HUES6 (cell line): ENCODE measurements around the gene TJP3.
A peak's percentile ranks its signal among the peaks of the same experiment; 100 is the strongest.

Experiments
- H3K27ac ChIP-seq: 2 replicates; pipeline ENCODE4 v1.7.0; 2013; ENCODE audit warnings: low read depth, mild to moderate bottlenecking, low read length, inconsistent platforms
- H3K27me3 ChIP-seq: 2 replicates; pipeline ENCODE4 v1.6.1; 2013; ENCODE audit warnings: low read length; ENCODE audit not compliant: control insufficient read depth, insufficient read depth
- H3K36me3 ChIP-seq: 2 replicates; pipeline ENCODE4 v1.6.1; 2013; ENCODE audit warnings: low read length; ENCODE audit not compliant: control insufficient read depth, insufficient read depth
- H3K4me1 ChIP-seq: 2 replicates; pipeline ENCODE4 v1.6.1; 2013; ENCODE audit warnings: low read length; ENCODE audit not compliant: control insufficient read depth, insufficient read depth
- H3K4me3 ChIP-seq: 2 replicates; pipeline ENCODE4 v1.5.1; 2013; ENCODE audit warnings: low read depth, low read length
- H3K9ac ChIP-seq: one replicate; pipeline ENCODE4 v1.6.1; 2013; ENCODE audit warnings: mild to moderate bottlenecking, low read length
- H3K9me3 ChIP-seq: 2 replicates; pipeline ENCODE4 v1.6.1; 2013; ENCODE audit warnings: low read depth, low read length; ENCODE audit not compliant: control insufficient read depth, insufficient read depth

The TJP3 gene

DNA sequence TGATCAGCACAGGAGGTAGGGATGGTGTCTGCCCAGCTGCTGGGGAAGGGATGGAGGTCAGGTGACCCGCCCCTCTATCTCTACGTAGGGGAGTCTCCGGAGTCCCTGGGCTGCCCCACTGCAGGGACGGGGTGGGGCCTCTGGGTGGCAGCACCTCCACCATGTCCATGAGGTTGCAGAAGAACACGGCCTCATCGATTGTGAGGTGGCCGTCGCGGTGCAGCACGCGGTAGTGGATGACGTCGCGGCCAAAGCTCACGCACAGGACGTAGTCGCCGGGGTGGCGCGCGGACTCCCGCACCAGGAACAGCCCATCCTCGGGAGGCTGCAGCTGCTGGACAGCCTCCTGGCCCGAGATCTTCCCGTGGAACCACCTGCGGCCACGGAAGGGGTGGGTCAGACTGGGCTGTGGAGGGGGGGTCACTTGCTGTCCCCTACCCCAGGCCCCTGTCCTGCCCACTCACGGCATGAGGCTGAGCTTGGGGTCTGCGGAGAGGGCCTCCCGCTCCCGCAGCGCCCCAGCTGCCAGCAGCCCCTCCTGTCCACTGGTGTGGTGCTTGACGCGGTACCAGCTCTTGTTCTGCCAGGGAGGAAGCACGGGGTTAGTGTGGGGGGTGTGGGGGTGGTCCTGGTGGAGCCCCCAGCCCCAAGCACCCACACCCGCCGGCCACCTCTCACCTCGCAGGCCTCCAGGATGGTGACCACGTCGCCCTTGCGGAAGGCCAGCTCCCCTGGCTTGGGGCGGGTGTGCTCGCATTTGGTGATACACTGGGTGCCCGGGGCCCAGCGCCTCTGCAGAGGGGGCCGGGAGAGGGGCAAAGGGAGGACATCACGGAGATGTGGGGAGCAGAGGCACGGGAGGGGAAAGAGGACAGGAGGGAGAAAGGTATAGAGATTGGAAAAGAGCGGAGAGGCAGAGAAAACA lies 75.7 kb downstream of the TJP3 start:
- peaks cover 8% of the 10 kb centered on the region; the same call in 1 of the 2 replicates for H3K36me3 ChIP-seq
- peaks cover 22% of the 10 kb centered on the region for H3K9me3 ChIP-seq
- H3K4me1 ChIP-seq = peaks cover 9% of the 10 kb centered on the region; the same call in 1 of the 2 replicates
- peaks cover 34% of the 10 kb centered on the region for H3K27me3 ChIP-seq
- no peak overlapping the region for H3K9ac ChIP-seq
- H3K27ac ChIP-seq = no peak overlapping the region
- H3K4me3 ChIP-seq = no peak overlapping the region

DNA sequence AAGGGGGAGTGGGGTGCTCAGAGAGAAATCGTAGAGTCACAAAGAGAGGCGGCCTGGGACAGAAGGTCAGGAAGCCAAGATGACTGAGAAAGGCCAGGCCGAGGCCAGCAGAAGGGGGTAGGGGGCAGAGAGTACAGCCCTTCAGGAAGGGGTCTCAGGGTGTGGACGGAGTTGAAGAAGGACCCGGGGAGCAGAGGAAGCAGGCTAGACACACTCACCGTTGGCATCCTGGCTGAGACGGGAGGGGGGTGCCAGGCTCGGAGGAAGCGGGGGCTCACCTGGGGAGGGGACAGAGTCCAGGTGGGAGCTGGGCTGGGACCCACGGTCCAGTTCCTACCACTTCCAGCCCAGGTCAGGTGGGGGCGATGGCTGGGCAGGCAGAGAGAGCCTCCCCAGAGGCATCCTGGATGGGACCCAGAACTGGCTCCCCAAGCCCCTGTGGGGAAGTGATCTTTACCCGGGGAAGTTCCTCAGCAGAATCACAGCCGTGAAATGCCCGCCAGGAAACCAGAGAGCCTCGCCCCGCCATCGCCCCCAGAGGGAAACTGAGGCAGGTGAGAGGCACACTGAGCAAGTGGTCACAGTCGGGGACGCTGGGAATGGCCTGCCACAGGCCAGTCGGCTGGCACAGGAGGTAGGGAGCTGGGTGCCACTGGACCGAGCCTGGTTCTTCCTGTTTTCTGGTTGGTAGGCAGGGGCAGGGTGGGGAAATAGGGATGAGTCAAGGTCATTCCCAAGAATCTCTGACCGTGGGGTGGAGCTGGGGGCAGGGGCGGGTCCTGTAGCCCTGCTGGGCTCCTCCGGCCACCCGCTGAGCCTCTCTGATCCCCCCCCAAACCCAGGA lies 76.6 kb downstream of the TJP3 start:
- H3K9me3 ChIP-seq = peaks cover 22% of the 10 kb centered on the region
- H3K4me1 ChIP-seq = peaks cover 9% of the 10 kb centered on the region; the same call in 1 of the 2 replicates
- peak overlapping the region; percentile 71 for H3K4me3 ChIP-seq
- peaks cover 34% of the 10 kb centered on the region for H3K27me3 ChIP-seq
- H3K27ac ChIP-seq = no peak overlapping the region
- peaks cover 8% of the 10 kb centered on the region; the same call in 1 of the 2 replicates for H3K36me3 ChIP-seq
- no peak overlapping the region for H3K9ac ChIP-seq

DNA sequence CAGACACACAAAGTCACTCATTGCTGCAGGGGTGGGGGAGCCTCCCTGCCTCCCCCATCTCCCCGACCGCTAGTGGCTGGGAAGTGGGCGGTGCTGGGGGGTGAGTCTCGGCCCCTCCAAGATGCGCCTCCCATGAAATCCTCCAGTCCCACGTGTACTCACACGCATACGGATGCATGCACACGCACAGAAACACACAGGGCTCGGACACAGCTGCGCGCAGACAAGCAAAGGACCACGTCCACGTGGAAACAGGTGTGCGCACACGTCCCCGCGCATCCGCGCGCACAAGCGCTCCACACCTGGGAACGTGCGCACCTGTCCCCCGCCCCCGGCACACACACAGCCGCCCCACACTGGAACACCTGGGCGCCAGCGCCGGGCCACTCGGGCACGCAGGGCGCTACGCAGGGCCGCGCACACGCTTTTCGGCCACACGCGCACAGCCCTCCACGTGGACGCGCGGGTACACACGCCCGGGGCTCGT lies 77.3 kb downstream of the TJP3 start:
- peaks cover 40% of the 10 kb centered on the region for H3K27me3 ChIP-seq
- peaks cover 22% of the 10 kb centered on the region for H3K9me3 ChIP-seq
- peaks cover 9% of the 10 kb centered on the region; the same call in 1 of the 2 replicates for H3K4me1 ChIP-seq
- peak overlapping the region; percentile 71 for H3K4me3 ChIP-seq
- peaks cover 8% of the 10 kb centered on the region; the same call in 1 of the 2 replicates for H3K36me3 ChIP-seq
- H3K9ac ChIP-seq = peak overlapping the region; percentile 65
- no peak overlapping the region for H3K27ac ChIP-seq

- Histone ChIP-seq H3K9ac (peak within 1 kb of the TSS; percentile 65), H3K4me1 (peaks cover 9% of the 10 kb centered on the region; the same call in 1 of the 2 replicates), H3K4me3 (peak within 1 kb of the TSS; percentile 71), H3K27me3 (peaks cover 45% of the 10 kb centered on the region), H3K9me3 (peaks cover 15% of the 10 kb centered on the region), H3K27ac (no peak within 1 kb of the TSS), H3K36me3 (peaks cover 8% of the 10 kb centered on the region; the same call in 1 of the 2 replicates)
These were observed 78.0 kb downstream of the TJP3 start, which contains the start of gene MATK for GRCh38 chr19:3785938-3786824. Gene MATK (minus strand): TSS chr19:3786381. CDS start chr19:3785135, 1,246 bp downstream.

- H3K9me3 ChIP-seq = no peaks in the 10 kb centered on the region
- H3K9ac ChIP-seq = no peak overlapping the region
- H3K4me1 ChIP-seq = peaks cover 9% of the 10 kb centered on the region; the same call in 1 of the 2 replicates
- H3K4me3 ChIP-seq = no peak overlapping the region
- H3K27ac ChIP-seq = no peak overlapping the region
- H3K36me3 ChIP-seq = no peaks in the 10 kb centered on the region
- H3K27me3 ChIP-seq = peaks cover 38% of the 10 kb centered on the region
These were observed 81.0 kb downstream of the TJP3 start for GRCh38 chr19:3788996-3789778.

- H3K27me3 ChIP-seq = peaks cover 27% of the 10 kb centered on the region
These were observed 82.1 kb downstream of the TJP3 start for GRCh38 chr19:3790209-3790734.

DNA sequence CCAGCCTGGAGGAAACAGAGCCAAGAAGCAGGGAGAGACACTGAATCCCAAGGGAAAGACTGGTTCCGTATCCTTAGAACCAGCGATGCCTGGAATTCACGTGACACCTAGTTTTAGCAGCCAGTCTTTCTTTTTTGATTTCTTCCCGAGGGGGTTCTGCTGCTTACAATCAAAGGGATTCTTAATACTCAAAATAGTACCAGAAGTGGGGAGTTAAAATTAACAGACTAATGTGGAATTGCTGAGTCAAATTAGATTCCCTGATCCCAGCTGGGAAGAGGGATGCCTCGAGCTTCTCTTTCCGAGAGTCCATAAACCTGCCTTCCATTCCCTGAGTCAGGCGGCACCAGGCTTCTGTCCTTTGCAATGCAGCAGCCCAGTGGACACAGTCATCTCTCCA lies 82.8 kb downstream of the TJP3 start:
- no peak overlapping the region for H3K4me3 ChIP-seq
- no peaks in the 10 kb centered on the region for H3K4me1 ChIP-seq
- H3K9ac ChIP-seq = no peak overlapping the region
- no peaks in the 10 kb centered on the region for H3K9me3 ChIP-seq
- H3K27ac ChIP-seq = no peak overlapping the region
- peaks cover 21% of the 10 kb centered on the region; the same call in 1 of the 2 replicates for H3K27me3 ChIP-seq
- H3K36me3 ChIP-seq = no peaks in the 10 kb centered on the region

More at GRCh38 chr19:3790209-3790734, 82.1 kb downstream of the TJP3 start:
- no peaks in the 10 kb centered on the region for H3K9me3 ChIP-seq
- no peaks in the 10 kb centered on the region for H3K4me1 ChIP-seq
- no peaks in the 10 kb centered on the region for H3K36me3 ChIP-seq
- no peak overlapping the region for H3K27ac ChIP-seq
- no peak overlapping the region for H3K9ac ChIP-seq
- H3K4me3 ChIP-seq = no peak overlapping the region

DNA sequence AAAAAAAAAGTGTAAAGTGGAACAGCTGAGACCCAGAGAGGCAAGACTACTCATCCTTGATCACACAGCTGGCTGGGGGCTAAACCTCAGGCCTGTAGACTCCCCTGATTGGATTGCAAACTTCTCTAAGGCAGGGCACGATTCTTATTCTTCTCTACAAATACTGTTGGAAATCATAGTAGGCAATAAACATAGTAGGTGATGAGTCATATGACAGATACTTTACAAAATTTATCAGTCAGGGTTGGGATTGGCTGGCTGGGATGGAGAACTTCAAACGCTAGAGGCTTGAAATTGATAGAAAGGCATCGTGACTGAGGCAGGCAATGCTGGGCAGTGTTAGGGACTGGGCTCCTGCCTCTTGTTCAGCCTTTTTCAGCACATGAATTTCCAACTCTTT lies 83.9 kb downstream of the TJP3 start:
- peaks cover 6% of the 10 kb centered on the region for H3K9me3 ChIP-seq
- H3K9ac ChIP-seq = no peak overlapping the region
- peaks cover 11% of the 10 kb centered on the region; the same call in 1 of the 2 replicates for H3K27me3 ChIP-seq

DNA sequence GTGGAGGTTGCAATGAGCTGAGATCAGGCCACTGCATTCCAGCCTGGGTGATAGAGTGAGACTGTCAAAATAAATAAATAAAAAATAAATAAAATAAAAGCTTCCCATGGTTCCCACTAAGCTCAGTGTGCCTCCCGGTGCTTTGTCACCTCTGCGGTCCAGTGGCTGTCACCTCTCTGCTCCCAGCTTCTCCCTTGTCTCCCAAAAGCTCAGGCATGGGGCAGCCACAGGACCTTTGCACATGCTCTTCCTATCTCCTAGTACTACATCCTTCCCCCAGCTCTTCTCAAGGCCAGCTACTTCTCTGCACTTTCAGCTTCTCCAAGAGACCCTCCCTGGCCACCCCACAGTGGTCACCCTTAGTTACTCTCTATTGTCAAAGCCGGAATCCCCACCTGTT lies 85.6 kb downstream of the TJP3 start:
- H3K27me3 ChIP-seq = peaks cover 11% of the 10 kb centered on the region; the same call in 1 of the 2 replicates
- no peak overlapping the region for H3K4me3 ChIP-seq
- H3K4me1 ChIP-seq = no peaks in the 10 kb centered on the region
- H3K9ac ChIP-seq = no peak overlapping the region
- no peak overlapping the region for H3K27ac ChIP-seq
- H3K9me3 ChIP-seq = peaks cover 6% of the 10 kb centered on the region
- H3K36me3 ChIP-seq = no peaks in the 10 kb centered on the region

More for the DNA sequence above, 83.9 kb downstream of the TJP3 start:
- no peak overlapping the region for H3K27ac ChIP-seq
- no peaks in the 10 kb centered on the region for H3K4me1 ChIP-seq
- no peaks in the 10 kb centered on the region for H3K36me3 ChIP-seq
- no peak overlapping the region for H3K4me3 ChIP-seq
